Large intestine (tissue), 3 donors: ENCODE data around the gene CARD16. TPM values are rescaled to one million over a fixed set of nuclear protein-coding genes. Genes with fewer than 3 reads are reported as not detected.
"Not testable (repeated sequence)": the region's sequence is repeated elsewhere in the genome, so short reads cannot be mapped to it uniquely, and the experiment has no call there.

Experiments used
- DNase-seq, 2 donors: peaks; one replicate each; pipeline versions ENCODE4 v3.0.0 to v3.0.0-alpha.2; 2013
- H3K27ac ChIP-seq: one replicate; pipeline ENCODE4 v1.5.1; 2013; ENCODE audit warnings: low read length
- H3K27me3 ChIP-seq: 2 replicates; pipeline ENCODE4 v1.6.1; 2013; ENCODE audit warnings: low read length; ENCODE audit not compliant: control insufficient read depth, insufficient read depth
- H3K36me3 ChIP-seq: 2 replicates; pipeline ENCODE4 v1.6.1; 2013; ENCODE audit warnings: low read length; ENCODE audit not compliant: control insufficient read depth, insufficient read depth
- H3K4me1 ChIP-seq: one replicate; pipeline ENCODE4 v1.6.1; 2013; ENCODE audit warnings: low read length; ENCODE audit not compliant: control insufficient read depth, insufficient read depth
- H3K4me3 ChIP-seq: one replicate; pipeline ENCODE4 v1.5.1; 2013; ENCODE audit warnings: low read length
- H3K9me3 ChIP-seq: one replicate; pipeline ENCODE4 v1.6.1; 2013; ENCODE audit warnings: mild to moderate bottlenecking, low read depth, low read length, moderate library complexity; ENCODE audit not compliant: control insufficient read depth
- WGBS: methylation state at CpG from one replicate; pipeline ENCODE4 v1.1.5; 2013; ENCODE audit warnings: low lambda C conversion rate; ENCODE audit not compliant: insufficient coverage; 5-methylcytosine and 5-hydroxymethylcytosine counted together
- polyA plus RNA-seq: library from polyadenylated mRNA; unstranded; fragments of 120-200 nt; gene quantifications from one replicate; pipeline ENCODE4 v1.2.1, GENCODE V29; 2013

The CARD16 gene
- polyA plus RNA-seq, 1 donor, result 25.6 TPM

- no peak overlapping the region for H3K4me3 ChIP-seq
- H3K9me3 ChIP-seq, result no peaks in the 10 kb centered on the region
- WGBS, result no CpG with 5 or more reads among the region's 2 CpGs
- no peaks in the 10 kb centered on the region for H3K36me3 ChIP-seq
- DNase-seq, result no peak
- no peak overlapping the region for H3K27ac ChIP-seq
- H3K4me1 ChIP-seq, result no peaks in the 10 kb centered on the region
- no peaks in the 10 kb centered on the region for H3K27me3 ChIP-seq
Measured at GRCh38 chr11:105051559-105051958, 6.4 kb upstream of the CARD16 start.

- no peak overlapping the region for H3K4me3 ChIP-seq
- H3K9me3 ChIP-seq, result no peaks in the 10 kb centered on the region
- DNase-seq, result no peak
- no peaks in the 10 kb centered on the region for H3K27me3 ChIP-seq
- H3K4me1 ChIP-seq, result no peaks in the 10 kb centered on the region
- no peak overlapping the region for H3K27ac ChIP-seq
- H3K36me3 ChIP-seq, result no peaks in the 10 kb centered on the region
- no CpG with 5 or more reads among the region's 1 CpG for WGBS
Measured at GRCh38 chr11:105049481-105049880, 4.3 kb upstream of the CARD16 start.

GRCh38 chr11:105046898-105047579 is 1.9 kb upstream of the CARD16 start:
- Histone ChIP-seq H3K9me3 (no peaks in the 10 kb centered on the region), H3K4me3 (no peak overlapping the region), H3K36me3 (no peaks in the 10 kb centered on the region), H3K27me3 (no peaks in the 10 kb centered on the region), H3K27ac (peak overlapping the region; percentile 49), H3K4me1 (peaks cover 2% of the 10 kb centered on the region)
- WGBS, result 33% methylated on average over 1 of the region's 8 CpGs
- peak; percentile 52 to 82 for DNase-seq

- Histone ChIP-seq H3K27me3 (no peaks in the 10 kb centered on the region), H3K9me3 (no peaks in the 10 kb centered on the region), H3K4me3 (no peak overlapping the region), H3K4me1 (peaks cover 10% of the 10 kb centered on the region), H3K36me3 (no peaks in the 10 kb centered on the region), H3K27ac (no peak overlapping the region)
- DNase-seq, result no peak
- no CpG with 5 or more reads among the region's 5 CpGs for WGBS
Measured at GRCh38 chr11:105045676-105046296, 651 bp upstream of the CARD16 start.

- peaks cover 10% of the 10 kb centered on the region for H3K4me1 ChIP-seq
- no peak overlapping the region for H3K4me3 ChIP-seq
- H3K27me3 ChIP-seq, result no peaks in the 10 kb centered on the region
- H3K9me3 ChIP-seq, result peaks cover 3% of the 10 kb centered on the region
- H3K36me3 ChIP-seq, result no peaks in the 10 kb centered on the region
- no peak for DNase-seq
- 100% methylated on average over 2 of the region's 3 CpGs for WGBS
- no peak overlapping the region for H3K27ac ChIP-seq
Measured at GRCh38 chr11:105042178-105042577, 3.0 kb downstream of the CARD16 start.

GRCh38 chr11:105040703-105041102 is 4.4 kb downstream of the CARD16 start:
- WGBS, result 40% methylated on average over 2 of the region's 2 CpGs
- peaks cover 13% of the 10 kb centered on the region for H3K4me1 ChIP-seq
- H3K4me3 ChIP-seq, result no peak overlapping the region
- DNase-seq, result peak; percentile 52 to 85
- peak overlapping the region; percentile 23 for H3K27ac ChIP-seq
- peaks cover 3% of the 10 kb centered on the region for H3K9me3 ChIP-seq
- no peaks in the 10 kb centered on the region for H3K27me3 ChIP-seq
- H3K36me3 ChIP-seq, result no peaks in the 10 kb centered on the region

- H3K36me3 ChIP-seq, result peaks cover 12% of the 10 kb centered on the region
- no CpG with 5 or more reads among the region's 3 CpGs for WGBS
- peak within 1 kb of the TSS; percentile 77 for H3K27ac ChIP-seq
- H3K27me3 ChIP-seq, result no peaks in the 10 kb centered on the region
- peak; percentile 51 to 87 for DNase-seq
- H3K4me1 ChIP-seq, result peaks cover 10% of the 10 kb centered on the region
- peaks cover 3% of the 10 kb centered on the region for H3K9me3 ChIP-seq
- H3K4me3 ChIP-seq, result peak within 1 kb of the TSS; percentile 36
Measured at GRCh38 chr11:105034813-105035620, 10.1 kb downstream of the CARD16 start, which contains the start of gene CASP1. Gene CASP1 (minus strand): TSS chr11:105035144. CDS start chr11:105035113, 31 bp downstream.

GRCh38 chr11:105034388-105034787 is 10.7 kb downstream of the CARD16 start:
- not testable (repeated sequence) for H3K4me1 ChIP-seq, H3K27me3 ChIP-seq, H3K9me3 ChIP-seq
- peaks cover 18% of the 10 kb centered on the region for H3K36me3 ChIP-seq
- H3K27ac ChIP-seq, result peak overlapping the region; percentile 77
- H3K4me3 ChIP-seq, result peak overlapping the region; percentile 36
- no CpG with 5 or more reads among the region's 2 CpGs for WGBS
- DNase-seq, result peak in 1 of 2 donors; percentile 52

GRCh38 chr11:105033781-105034180 is 11.4 kb downstream of the CARD16 start:
- H3K4me3 ChIP-seq, result peak overlapping the region; percentile 36
- DNase-seq, result peak in 1 of 2 donors; percentile 54
- peaks cover 3% of the 10 kb centered on the region for H3K9me3 ChIP-seq
- H3K36me3 ChIP-seq, result peaks cover 21% of the 10 kb centered on the region
- no peaks in the 10 kb centered on the region for H3K27me3 ChIP-seq
- H3K4me1 ChIP-seq, result peaks cover 10% of the 10 kb centered on the region
- H3K27ac ChIP-seq, result no peak overlapping the region
- no CpG with 5 or more reads among the region's 1 CpG for WGBS

- H3K27me3 ChIP-seq, result no peaks in the 10 kb centered on the region
- peak in 1 of 2 donors; percentile 48 for DNase-seq
- 100% methylated on average over 2 of the region's 3 CpGs for WGBS
- H3K4me1 ChIP-seq, result peaks cover 10% of the 10 kb centered on the region
- H3K27ac ChIP-seq, result no peak overlapping the region
- peaks cover 3% of the 10 kb centered on the region for H3K9me3 ChIP-seq
- peak overlapping the region; percentile 36 for H3K4me3 ChIP-seq
- H3K36me3 ChIP-seq, result peaks cover 21% of the 10 kb centered on the region
Measured at GRCh38 chr11:105033343-105033742, 11.8 kb downstream of the CARD16 start.
